GM23338 (cell line): ENCODE measurements around the gene SCN7A. TPM values are rescaled to one million over a fixed set of nuclear protein-coding genes. Genes with fewer than 3 reads are reported as not detected.

Experiments
- ATAC-seq: fragments of 200-7000 bp; cut with Tn5 transposase; 3 replicates; pipeline ENCODE4 v1.9.1; 2020
- DNase-seq: peaks from one replicate; pipeline ENCODE4 v3.0.0-alpha.2; 2015; ENCODE audit warnings: low spot score
- H2AFZ ChIP-seq: fragments of 200-600 bp; sonication (generic); 2 replicates; pipeline ENCODE4 v1.8.0; 2016; ENCODE audit warnings: antibody characterized with exemption, mild to moderate bottlenecking, moderate library complexity
- H3F3A ChIP-seq: fragments of 200-600 bp; sonication (generic); replicated peaks from 2 replicates; pipeline ENCODE4 v1.8.0; 2017; ENCODE audit warnings: antibody characterized with exemption, mixed run types, low read depth
- H3K27ac ChIP-seq: fragments of 200-600 bp; sonication (generic); 2 replicates; pipeline ENCODE4 v1.6.1; 2016; ENCODE audit warnings: low read depth
- H3K27me3 ChIP-seq: fragments of 200-600 bp; sonication (generic); 2 replicates; pipeline ENCODE4 v1.8.0; 2016; ENCODE audit warnings: mild to moderate bottlenecking, mixed run types, moderate library complexity; ENCODE audit not compliant: insufficient read depth
- H3K36me3 ChIP-seq: fragments of 200-600 bp; sonication (generic); 2 replicates; pipeline ENCODE4 v1.8.0; 2016; ENCODE audit warnings: mild to moderate bottlenecking; ENCODE audit not compliant: insufficient read depth
- H3K4me1 ChIP-seq: fragments of 200-600 bp; sonication (generic); 2 replicates; pipeline ENCODE4 v1.8.0; 2016; ENCODE audit warnings: mild to moderate bottlenecking, moderate library complexity; ENCODE audit not compliant: insufficient read depth
- H3K4me2 ChIP-seq: fragments of 200-600 bp; sonication (generic); 2 replicates; pipeline ENCODE4 v1.7.1; 2017; ENCODE audit warnings: mixed run types
- H3K4me3 ChIP-seq: fragments of 200-600 bp; sonication (generic); 2 replicates; pipeline ENCODE4 v1.6.1; 2016; ENCODE audit warnings: mixed run types
- H3K79me2 ChIP-seq: fragments of 200-600 bp; sonication (generic); replicated peaks from 2 replicates; pipeline ENCODE4 v1.8.0; 2017; ENCODE audit warnings: mild to moderate bottlenecking; ENCODE audit not compliant: insufficient read depth
- H3K9me2 ChIP-seq: fragments of 200-600 bp; sonication (generic); 2 replicates; pipeline ENCODE4 v1.8.0; 2017; ENCODE audit not compliant: insufficient read depth
- H4K20me1 ChIP-seq: fragments of 200-600 bp; sonication (generic); replicated peaks from 2 replicates; pipeline ENCODE4 v1.8.0; 2017; ENCODE audit warnings: mild to moderate bottlenecking; ENCODE audit not compliant: insufficient read depth
- H3K27ac Mint-ChIP-seq: 2 replicates; pipeline ENCODE4 v1.8.0; 2020; ENCODE audit warnings: inconsistent platforms, mild to moderate bottlenecking, moderate library complexity, mixed read lengths
- H3K27me3 Mint-ChIP-seq: 3 replicates; pipeline ENCODE4 v1.8.0; 2022; ENCODE audit warnings: low read depth, mild to moderate bottlenecking, moderate library complexity, mixed read lengths, inconsistent platforms; ENCODE audit not compliant: insufficient read depth, poor library complexity
- H3K36me3 Mint-ChIP-seq: 3 replicates; pipeline ENCODE4 v1.8.0; 2021; ENCODE audit warnings: low read depth, mild to moderate bottlenecking, inconsistent platforms, moderate library complexity, mixed read lengths
- H3K4me1 Mint-ChIP-seq: 3 replicates; pipeline ENCODE4 v1.8.0; 2020; ENCODE audit warnings: mild to moderate bottlenecking, inconsistent platforms, mixed read lengths
- H3K4me3 Mint-ChIP-seq: 3 replicates; pipeline ENCODE4 v1.8.0; 2021; ENCODE audit warnings: moderate library complexity, mild to moderate bottlenecking, inconsistent platforms, mixed read lengths
- H3K9me3 Mint-ChIP-seq: 3 replicates; pipeline ENCODE4 v1.8.0; 2020; ENCODE audit warnings: moderate library complexity, mild to moderate bottlenecking, inconsistent platforms, mixed read lengths
- CREB1 ChIP-seq: fragments of 250-450 bp; sonication (Bioruptor Pico); IDR thresholded peaks from 2 replicates; pipeline ENCODE4 v1.5.0; 2020; ENCODE audit warnings: low read depth, mild to moderate bottlenecking, moderate library complexity
- EZH2 ChIP-seq: fragments of 200-600 bp; sonication (generic); IDR thresholded peaks from one replicate; pipeline ENCODE4 v1.8.0; 2017; ENCODE audit warnings: antibody characterized with exemption, mild to moderate bottlenecking, low read depth; ENCODE audit not compliant: unreplicated experiment
- EZH2phosphoT487 ChIP-seq: fragments of 200-600 bp; sonication (generic); IDR thresholded peaks from one replicate; pipeline ENCODE4 v1.8.1; 2018; ENCODE audit warnings: antibody characterized with exemption; ENCODE audit not compliant: unreplicated experiment
- REST ChIP-seq: IDR thresholded peaks from one replicate; pipeline ENCODE4 v1.6.1; 2018; ENCODE audit warnings: antibody characterized with exemption; ENCODE audit not compliant: unreplicated experiment
- STAT1 ChIP-seq: IDR thresholded peaks from one replicate; pipeline ENCODE4 v1.6.1; 2016; ENCODE audit warnings: antibody characterized with exemption; ENCODE audit not compliant: unreplicated experiment
- ZNF331 ChIP-seq: fragments of 250-450 bp; sonication (Bioruptor Pico); IDR thresholded peaks from 2 replicates; pipeline ENCODE4 v1.5.0; 2020; ENCODE audit warnings: low read depth, mild to moderate bottlenecking, moderate library complexity
- ZNF462 ChIP-seq: fragments of 250-450 bp; sonication (Bioruptor Pico); IDR thresholded peaks from 2 replicates; pipeline ENCODE4 v1.5.0; 2020; ENCODE audit warnings: mild to moderate bottlenecking, moderate library complexity
- polyA plus RNA-seq: library from polyadenylated mRNA; unstranded; fragments of >200 nt; fragmentation: Nextera tagmentation; extraction: Ambion mirVana; gene quantifications from 2 replicates; pipeline ENCODE4 v1.2.1, GENCODE V29; 2016
- total RNA-seq: library from RNA; depleted of rRNA; stranded (reverse); fragments of >200 nt; shearing (Covaris generic); gene quantifications from 2 replicates; pipeline ENCODE4 v1.2.3, GENCODE V29; 2014

The SCN7A gene
- total and polyA plus RNA-seq, 2 experiments from 2014 or later, result 0.10 to 0.42 TPM

- TF ChIP-seq ZNF462 (CRISPR knock-in tag) (no peak), ZNF331 (CRISPR knock-in tag) (no peak), STAT1 (no peak), EZH2phosphoT487 (no peak), REST (no peak)
Observed at GRCh38 chr2:166406374-166406773, 87.7 kb downstream of the SCN7A start (continued).

GRCh38 chr2:166405569-166405926, 88.5 kb downstream of the SCN7A start:
- Histone ChIP-seq H3K36me3 (no peaks in the 10 kb centered on the region), H3K4me1 (no peaks in the 10 kb centered on the region), H3K27me3 (no peaks in the 10 kb centered on the region), H3F3A (no peaks in the 10 kb centered on the region), H3K79me2 (no peaks in the 10 kb centered on the region), H2AFZ (no peak overlapping the region), H3K9me2 (no peaks in the 10 kb centered on the region), H3K4me3 (no peak overlapping the region), H3K4me2 (no peak overlapping the region), H4K20me1 (no peaks in the 10 kb centered on the region), H3K27ac (no peak overlapping the region)
- H3K4me1 Mint-ChIP-seq, result no peaks in the 10 kb centered on the region
- H3K4me3 Mint-ChIP-seq, result no peak overlapping the region
- ATAC-seq (no peak), DNase-seq (no peak)
- no peaks in the 10 kb centered on the region for H3K36me3 Mint-ChIP-seq
- H3K27ac Mint-ChIP-seq, result no peak overlapping the region
- no peaks in the 10 kb centered on the region for H3K27me3 Mint-ChIP-seq
- no peak for TF ChIP-seq REST
- TF ChIP-seq EZH2, result no peak
- TF ChIP-seq CREB1 (CRISPR knock-in tag), result no peak
- no peaks in the 10 kb centered on the region for H3K9me3 Mint-ChIP-seq
